GM18499 (cell line): ENCODE results near the gene FDX1.
A peak's percentile ranks its signal among the peaks of the same experiment; 100 is the strongest.

Experiments
- ATAC-seq: cut with Tn5 transposase; IDR thresholded peaks from one replicate; pipeline ENCODE4 v1.9.1; 2021; ENCODE audit warnings: moderate number of reproducible peaks; ENCODE audit not compliant: insufficient read depth, unreplicated experiment

Gene FDX1

GRCh38 chr11:110430267-110431050 is 711 bp downstream of the FDX1 start:
- peak; percentile 26 for ATAC-seq

GRCh38 chr11:110431051-110431672 is 1.4 kb downstream of the FDX1 start:
- ATAC-seq: peak; percentile 10

- ATAC-seq: no peak
These were observed 1.9 kb downstream of the FDX1 start for GRCh38 chr11:110431674-110432073.

- no peak for ATAC-seq
These were observed 3.1 kb downstream of the FDX1 start for GRCh38 chr11:110432713-110433392.

DNA sequence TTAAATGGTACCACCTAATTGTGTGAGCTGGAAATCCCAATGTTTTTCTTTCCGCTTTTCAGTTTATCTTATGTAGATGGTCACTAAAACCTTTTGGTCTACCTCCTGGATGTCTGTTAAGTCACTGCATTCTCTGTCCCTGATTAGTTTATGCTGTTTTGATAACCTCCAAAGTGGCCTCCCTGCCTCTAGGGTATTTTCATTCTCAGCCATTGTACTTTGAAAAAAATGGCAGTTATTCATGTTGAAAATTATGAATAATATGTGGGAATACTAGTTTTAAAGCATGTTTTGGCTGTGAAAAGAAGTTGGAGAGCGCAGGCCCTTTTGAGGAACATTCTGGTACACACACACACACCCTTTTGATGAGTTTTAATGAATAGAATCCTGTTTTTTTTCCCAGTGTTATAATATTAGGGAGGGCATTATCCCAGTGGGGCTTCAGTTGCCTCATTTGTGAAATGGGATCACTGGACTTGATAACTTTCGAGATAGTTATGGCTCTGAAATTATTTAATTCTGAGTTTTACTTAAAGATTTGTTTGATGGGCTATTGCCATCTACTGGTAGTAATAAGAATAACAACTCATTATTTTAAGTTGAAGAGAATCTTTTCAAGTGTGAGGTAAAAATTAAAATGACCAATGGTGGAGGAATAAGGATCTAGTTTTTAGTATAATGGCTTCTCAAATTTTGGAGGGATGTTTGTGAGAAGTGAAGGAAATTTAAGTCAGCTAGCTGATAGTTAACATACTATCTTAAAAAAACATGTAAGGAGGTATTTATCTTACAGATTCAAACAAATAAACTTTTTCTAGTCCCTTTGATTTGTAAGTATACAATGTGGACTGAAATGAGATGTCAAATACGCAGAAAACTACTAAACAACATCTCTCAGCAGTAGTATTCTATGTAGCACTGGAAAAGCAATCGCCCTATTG is 3.9 kb downstream of the FDX1 start:
- no peak for ATAC-seq

DNA sequence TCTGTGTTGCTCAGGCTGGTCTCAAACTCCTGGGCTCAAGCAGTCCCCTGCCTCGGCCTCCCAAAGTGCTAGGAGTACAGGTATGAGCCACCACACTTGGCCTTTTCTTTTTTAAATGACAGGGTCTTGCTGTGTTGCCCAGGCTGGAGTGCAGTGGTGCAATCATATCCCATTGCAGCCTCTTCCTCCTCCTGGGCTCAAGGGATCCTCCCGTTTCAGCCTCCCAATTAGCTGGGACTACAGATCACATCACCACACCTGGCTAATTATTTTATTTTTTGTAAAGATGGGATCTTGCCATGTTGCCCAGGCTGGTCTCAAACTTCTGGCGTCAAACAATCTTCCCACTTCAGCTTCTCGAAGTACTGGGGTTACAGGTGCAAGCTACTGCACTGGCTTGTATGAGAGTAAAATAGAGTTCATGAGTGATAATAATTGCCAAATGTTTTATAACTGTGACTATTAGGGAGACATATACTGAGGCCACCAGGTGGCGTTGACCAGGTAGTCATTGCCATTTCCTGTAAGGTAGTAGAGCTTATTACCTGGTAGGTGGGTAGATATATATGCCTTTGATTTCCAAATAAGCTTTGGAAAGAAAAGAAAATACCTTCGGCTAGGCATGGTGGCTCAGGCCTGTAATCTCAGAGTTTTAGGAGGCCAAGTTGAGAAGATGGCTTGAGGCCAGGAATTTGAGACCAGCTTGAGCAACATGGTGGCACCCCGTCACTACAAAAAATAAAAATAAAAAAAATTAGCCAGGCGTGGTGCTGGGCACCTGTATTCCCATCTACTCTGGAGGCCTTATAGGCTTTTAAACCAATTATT is 5.4 kb downstream of the FDX1 start:
- no peak for ATAC-seq

DNA sequence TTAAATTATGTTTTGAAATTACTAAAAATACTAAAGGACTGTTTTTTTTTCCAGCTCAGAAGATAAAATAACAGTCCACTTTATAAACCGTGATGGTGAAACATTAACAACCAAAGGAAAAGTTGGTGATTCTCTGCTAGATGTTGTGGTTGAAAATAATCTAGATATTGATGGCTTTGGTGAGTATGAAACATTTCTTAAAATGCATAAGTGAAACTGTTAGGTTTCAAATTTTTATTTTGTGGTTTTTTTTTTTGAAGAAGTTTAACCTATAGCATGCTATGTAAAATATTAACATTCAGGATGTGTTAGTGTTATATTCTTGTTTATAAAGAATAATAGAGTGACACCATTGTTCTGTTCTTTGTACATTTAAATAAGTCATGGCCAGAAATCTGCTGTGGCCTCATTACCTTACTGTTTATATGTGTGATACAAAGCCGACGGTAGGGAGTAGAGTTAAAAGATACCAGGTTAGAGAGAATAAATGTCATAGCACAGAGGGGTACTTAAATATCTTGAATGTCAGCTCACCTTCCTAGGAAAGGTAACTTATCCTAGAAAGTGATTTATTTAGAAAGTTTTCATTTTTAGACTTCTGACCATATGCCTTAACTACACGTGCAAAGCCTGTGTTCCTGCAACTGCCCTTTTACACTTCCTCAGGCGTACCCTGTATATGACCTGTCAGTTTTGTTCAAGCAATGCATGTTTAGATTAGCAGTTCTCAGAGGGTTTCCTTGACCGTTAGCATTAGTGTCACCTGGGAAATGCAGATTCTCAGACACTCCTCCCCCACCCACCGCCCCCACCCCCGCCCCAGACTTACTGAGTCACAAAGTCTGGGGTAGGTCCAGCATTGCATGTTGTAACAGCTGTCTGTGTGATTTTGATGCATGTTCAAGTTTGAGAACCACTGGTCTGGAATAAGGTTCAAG is 6.3 kb downstream of the FDX1 start:
- no peak for ATAC-seq

DNA sequence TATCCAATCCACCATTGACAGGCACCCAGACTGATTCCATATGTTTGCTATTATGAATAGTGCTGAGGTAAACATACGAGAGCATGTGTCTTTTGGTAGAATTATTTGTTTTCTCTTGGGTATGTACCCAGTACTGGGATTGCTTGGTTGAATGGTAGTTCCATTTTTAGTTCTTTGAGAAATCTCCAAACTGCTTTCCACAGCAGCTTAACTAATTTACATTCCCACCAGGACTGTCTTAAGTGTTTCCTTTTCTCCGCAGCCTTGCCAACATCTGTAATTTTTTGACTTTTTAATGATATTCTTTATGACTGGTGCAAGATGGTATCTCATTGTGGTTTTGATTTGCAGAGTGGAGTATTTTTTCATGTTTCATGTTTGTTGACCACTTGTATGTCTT is 8.3 kb downstream of the FDX1 start:
- no peak for ATAC-seq

DNA sequence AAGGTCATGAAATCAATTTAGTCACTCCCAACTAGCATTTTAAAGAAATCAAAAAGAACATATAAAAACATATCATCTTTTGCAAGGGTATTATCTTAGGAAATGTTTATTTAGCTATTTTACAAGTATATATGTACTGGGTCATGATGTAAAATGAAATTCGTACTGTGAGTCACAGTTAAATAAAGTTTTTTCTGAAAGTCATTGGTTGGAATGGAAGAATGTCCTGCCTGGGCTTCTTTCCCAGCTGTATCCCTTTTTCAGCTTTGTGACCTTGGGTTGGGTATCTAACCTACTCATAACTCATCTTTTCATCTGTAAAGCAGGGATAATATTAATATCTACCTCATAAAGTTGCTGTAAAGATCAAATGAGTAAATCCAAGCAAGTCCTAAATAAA is 15.7 kb downstream of the FDX1 start:
- no peak for ATAC-seq

- ATAC-seq: no peak
These were observed 16.3 kb downstream of the FDX1 start for GRCh38 chr11:110446061-110446460.

- ATAC-seq: no peak
These were observed 16.8 kb downstream of the FDX1 start for GRCh38 chr11:110446594-110446993.

DNA sequence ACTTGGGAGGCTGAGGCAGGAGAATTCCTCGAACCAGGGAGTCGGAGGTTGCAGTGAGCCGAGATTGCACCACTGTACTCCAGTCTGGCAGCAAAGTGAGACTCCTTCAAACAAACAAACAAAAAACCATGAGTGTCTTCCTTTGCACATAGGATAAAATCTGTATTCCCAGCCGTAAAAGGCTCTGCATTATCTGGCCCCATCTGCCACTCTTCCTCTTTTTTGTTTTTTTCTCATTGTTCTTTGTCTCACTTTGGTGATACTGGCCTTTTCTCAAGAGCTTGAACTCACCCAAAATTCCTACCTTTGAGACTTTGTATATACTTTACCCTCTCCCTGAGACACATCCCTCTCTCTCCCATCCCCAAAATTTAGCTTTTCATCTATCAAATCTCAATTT is 17.6 kb downstream of the FDX1 start:
- no peak for ATAC-seq

DNA sequence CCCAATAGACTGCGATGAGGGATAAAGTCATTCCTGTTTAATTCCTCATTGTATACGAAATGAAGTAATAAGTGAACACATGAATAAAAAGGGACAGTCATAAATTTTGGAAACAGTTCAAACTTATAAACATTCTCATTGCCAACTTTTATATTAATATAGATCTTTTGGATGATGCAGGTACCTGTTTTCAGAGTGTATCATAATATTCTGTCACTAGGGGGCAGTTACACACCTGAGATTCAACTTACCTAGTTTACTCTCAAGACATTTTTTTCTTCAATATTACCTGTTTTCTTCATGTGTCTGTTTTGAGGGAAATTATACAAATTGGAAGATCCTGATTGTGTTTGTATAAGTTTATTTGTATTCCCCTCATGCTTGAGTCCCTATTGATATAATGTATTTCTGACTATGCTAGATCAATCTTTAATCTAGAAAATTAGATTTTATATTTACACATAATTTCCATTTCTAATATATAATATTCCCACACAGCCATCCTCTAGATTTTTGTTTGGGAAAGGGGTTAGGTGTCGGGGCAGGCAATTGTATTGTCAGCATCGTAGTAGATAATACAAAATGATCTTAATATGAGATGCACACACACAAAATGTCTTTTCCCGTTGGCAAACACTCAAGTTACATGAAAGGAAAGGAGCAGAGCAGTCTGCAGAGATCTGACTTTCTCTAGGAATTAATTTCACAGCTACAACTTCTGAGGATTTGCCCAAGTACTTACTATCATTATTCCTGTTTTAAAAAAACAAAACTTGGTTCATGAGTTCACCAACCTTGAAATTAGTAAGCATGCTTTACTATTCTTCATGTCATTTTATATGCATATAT is 18.4 kb downstream of the FDX1 start:
- no peak for ATAC-seq

DNA sequence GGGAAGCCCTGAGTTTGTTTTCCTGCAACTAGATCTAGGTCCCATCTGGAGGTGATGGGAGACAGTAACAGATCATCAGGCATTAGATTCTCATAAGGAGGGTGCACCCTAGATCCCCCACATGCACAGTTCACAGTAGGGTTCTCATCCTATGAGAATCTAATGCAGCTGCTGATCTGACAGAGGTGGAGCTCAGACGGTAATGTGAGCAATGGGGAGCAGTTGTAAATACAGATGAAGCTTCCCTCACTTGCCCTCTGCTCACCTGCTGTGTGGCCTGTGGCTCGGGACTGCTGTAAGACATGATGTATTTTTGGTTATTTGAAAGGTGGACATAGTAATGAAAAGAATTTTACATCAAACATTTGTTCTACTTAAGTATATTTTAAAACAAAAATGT is 20.5 kb downstream of the FDX1 start:
- ATAC-seq: no peak

- ATAC-seq: no peak
These were observed 23.0 kb downstream of the FDX1 start for GRCh38 chr11:110452720-110453119.

GRCh38 chr11:110453684-110454354 is 24.1 kb downstream of the FDX1 start:
- ATAC-seq: peak; percentile 56

DNA sequence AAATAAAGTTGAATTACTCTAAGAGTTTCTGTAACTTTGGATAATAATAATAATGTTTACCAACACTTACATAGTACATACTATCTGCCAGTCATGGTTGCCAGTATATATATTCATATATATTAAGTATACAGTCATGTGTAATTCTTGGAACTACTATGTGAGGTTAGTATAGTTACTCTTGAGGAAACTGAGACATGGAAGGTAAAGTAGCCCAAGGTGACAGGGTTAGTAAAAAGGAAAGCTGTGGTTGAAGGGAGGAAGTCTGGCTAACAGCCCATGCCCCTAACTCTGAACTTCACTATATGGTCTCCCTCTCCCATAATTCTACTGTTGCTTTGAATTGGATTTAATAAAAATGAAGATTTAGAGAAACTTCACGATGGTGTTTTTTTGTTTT is 24.9 kb downstream of the FDX1 start:
- ATAC-seq: peak; percentile 41
